GM19238 (cell line): Measurements from ENCODE around the gene PLCE1.
"Not testable (repeated sequence)": the region's sequence is repeated elsewhere in the genome, so short reads cannot be mapped to it uniquely, and the experiment has no call there.

ENCODE experiments used
- DNase-seq: peaks from one replicate; pipeline ENCODE4 v3.0.0; 2011; ENCODE audit warnings: low spot score; ENCODE audit not compliant: insufficient read length

PLCE1 gene

DNA sequence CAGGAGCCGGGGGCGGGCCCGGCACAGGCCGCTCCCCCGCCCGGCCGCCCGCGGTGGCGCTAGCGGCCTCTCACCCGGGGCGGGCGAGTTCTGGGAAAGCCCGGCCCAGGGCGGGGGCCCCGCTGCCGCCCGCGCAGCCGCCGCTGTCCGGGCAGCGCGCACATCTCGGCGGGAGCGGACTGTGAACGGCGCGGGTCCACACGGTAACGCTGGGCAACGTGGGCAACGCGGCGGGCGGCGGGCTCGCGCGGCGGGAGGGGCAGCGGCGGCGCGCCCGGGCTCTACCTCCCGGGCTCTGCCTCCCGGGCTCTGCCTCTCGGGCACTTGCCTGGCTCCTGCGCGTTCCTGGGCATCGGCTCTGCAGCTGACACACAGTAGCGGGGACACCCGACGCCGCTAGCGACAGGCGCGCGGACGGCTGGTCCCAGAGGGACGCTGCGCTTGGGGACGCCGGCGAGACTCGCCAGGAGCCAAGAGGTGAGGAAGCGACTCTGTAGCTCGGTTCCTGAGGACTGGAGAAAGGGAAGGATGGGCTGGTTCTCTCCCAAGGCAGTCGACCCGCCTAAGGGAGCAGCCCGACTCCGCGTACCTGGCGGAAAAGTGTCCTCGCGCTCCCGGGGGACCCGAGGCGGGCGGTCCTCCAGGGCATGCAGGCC is at the start of gene PLCE1:
Gene PLCE1, plus strand, starts transcription at position 150 of the 656 bp plus-strand sequence. CDS start 37,116 bp downstream, outside the sequence.
- DNase-seq = no peak

DNA sequence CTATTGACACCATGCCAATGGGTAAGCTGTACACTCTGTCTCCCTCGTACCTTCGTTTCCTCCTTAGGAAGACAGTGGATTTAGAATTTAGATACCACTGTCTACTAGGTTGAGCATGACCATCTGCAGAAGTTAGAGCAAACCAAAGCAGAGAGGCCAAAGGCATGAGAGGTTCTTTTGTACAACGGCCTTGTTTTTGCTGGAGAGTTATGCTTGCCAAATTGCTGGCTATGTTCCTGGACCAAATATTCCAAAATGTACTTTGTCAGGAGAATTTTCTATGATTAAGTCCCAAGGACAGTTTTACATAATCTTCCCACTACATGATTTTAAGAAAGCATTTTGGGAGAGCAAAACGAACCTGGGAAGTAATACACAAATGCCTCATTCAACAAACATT is 47.9 kb upstream of the PLCE1 start:
- DNase-seq = no peak

DNA sequence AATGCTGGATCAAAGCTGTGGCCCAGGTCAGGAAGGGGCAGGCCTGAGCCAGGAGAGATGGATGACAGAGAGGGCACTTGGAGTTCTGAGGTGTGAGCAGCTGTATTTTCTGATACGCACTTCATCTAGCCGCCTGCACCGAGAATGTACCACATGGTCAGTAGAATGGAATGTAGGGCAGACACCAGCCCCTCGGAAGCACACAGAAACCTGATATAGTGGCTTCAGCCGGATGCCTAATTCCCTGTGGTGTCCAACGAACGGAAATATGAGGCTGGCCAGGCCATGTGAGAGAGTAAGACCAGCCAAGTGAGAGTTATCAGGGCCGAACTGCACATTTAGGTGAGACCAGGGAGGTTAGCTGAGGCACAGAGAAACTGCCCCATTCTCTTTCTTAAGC is 46.7 kb upstream of the PLCE1 start:
- DNase-seq = no peak

DNA sequence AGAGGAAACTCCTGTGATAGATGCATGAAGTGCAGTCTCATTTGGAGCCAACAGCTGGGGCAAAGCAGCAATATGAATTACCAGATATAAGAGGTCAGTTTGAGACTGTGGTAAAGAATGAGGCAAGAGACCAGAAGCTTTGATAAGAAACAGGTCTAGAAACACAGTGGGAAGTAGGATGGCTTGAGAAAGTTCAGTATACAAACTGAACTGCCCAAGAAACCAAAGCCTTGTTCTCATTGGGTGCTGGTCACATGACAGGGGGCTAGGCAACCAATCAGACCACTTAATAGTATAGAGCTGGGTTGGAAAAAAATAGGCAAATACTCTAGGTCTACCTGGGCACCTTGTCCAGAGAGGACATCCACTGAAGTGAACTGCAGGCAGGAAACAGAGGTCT is 46.2 kb upstream of the PLCE1 start:
- no peak for DNase-seq

DNA sequence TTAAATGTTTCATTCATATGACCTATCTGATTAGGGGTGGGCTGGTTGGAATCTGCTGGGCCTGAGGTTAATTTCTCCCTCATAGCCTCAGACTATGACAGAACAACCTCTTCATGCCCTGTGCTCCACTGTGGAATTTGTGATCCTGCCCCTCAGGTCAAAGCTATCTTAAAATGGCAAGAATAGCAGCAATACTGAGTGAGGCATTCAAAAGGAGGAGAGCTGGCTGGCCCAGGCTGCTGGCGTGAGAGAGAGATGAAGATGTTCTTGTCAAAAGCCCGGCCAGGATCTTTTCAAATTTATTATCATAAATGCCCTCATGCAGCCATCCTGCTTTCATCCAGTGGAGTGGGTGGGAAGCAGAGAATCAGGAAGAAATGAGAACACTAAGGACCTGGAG is 41.8 kb upstream of the PLCE1 start:
- DNase-seq = no peak

DNA sequence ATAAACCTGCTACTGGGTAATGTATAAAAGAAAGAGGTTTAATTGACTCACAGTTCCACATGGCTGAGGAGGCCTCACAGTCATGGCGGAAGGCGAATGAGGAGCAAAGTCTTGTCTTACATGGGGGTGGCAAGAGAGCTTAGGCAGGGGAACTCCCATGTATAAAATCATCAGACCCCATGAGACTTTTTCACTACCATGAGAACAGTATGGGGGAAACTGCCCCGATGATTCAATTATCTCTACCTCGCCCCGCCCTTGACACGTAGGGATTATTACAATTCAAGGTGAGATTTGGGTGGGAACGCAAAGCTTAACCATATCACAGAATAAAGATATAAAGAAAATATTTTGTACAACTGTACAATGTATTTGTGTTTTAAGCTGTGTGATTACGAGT is 39.4 kb upstream of the PLCE1 start:
- DNase-seq = no peak

DNA sequence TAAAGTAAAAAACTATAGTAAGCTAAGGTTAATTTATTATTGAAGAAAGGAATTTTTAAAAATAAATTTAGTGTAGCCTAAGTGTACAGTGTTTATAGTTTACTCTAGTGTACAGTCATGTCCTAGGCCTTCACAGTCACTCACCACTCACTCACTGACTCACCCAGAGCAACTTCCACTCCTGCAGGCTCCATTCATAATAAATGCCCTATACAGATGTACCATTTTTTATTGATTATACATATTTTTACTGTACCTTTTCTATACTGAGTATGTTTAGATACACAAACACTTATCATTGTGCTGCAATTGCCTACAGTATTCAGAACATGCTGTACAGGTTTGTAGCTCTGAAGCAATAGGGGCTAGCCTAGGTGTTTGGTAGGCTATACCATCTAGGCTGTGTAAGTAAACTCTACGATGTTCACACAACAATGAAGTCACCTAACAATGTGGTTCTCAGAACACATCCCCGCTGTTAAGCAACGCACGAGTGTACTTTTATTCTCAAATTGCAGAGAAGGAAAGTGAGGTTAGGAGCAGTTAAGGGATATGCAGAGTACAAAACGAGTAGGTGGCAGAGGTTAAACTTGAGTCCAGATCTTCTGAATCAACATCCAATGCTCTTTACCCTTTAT is 38.9 kb upstream of the PLCE1 start:
- no peak for DNase-seq

DNA sequence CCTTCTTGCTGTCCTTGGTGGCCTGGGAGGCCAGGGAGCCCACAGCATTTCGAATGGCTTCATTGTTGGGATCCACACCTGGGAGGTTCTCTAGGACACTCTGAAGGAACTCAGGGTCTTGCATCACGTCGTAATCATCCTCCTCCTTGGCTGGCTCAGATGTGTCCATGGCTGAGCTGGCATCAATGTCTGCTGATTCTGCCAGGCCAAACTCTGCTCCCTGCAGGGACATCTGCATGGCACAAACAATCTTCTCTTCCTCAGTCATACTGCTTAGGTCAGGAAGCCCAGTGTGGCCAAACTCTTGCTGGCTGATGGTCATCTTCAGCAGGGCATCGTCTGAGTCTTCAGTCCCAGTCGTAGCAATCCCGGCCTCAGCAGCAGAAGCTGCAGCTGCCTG is 34.9 kb upstream of the PLCE1 start:
- DNase-seq = no peak

DNA sequence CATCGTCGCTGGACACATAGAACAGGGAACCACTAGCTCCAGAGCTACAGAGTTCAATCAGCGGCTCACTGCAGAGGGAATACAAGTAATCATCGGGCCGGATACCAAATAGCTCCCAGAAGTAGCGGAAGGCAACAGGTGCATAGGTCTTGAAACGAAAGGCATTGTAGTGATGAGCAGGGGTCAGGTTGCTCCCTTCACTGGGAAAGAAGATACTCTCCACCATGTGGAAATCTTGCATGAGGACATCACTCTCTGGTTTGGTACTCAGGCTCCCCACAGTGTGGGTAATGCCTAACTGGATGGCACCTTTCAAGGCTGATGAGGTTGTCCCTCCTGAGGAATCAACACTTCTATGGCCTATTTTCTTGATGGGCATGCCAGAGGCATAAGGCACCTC is 32.7 kb upstream of the PLCE1 start:
- DNase-seq = not testable (repeated sequence)

DNA sequence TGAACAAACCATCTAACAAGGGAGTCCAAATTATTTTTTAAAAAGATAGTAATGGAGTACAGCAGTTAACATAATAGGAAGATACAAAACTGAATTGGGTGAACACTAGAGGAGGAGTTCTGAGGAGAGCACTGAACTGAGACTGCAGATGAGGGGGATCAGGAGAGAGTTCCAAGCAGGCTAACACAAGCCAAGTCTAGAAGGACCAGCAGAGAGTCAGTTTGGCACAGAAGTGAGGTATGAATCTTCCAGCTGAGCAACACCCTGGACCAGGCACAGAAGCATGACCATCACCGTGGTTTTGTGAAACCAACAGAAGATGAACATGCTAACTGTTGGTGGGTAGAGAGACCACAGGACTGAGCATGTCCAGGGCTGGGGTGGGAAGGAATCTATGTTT is 30.8 kb upstream of the PLCE1 start:
- no peak for DNase-seq

DNA sequence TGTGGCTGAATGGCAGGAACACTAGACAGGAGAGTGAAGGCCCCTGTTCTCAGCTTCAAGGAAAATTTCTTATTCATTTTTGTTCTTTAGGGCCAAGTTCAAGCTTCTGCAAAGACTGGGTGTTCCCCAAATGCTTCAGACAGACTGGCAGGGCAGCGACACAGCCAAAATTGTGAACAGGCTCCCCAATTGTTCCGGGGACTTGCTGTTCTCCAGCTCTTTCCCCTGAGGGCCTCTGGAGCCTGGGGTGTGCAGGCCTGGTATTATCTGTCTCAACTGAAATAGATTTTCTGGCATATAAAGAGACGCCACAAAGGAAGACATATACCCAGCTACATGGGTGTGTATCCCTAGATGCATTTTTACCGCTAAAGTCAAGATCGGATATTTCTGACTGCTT is 30.3 kb upstream of the PLCE1 start:
- DNase-seq = no peak

DNA sequence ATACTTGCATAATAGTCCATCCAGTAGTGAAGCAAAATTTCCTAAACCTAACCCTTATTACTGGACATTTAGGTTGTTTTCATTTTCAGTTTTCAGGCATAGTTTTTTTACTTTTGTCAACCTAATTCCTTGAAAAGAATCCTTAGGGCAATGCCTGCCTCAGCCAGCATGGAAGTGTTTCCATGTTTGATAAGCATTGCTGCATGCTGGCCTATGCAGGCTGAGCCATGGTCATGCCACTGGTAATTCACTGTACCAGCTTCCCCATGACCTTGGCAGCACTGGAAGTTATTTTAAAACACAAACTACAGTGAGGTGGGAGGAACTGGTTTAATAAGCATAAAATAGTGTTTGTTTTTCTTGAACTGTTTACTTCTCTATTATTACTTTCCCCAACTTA is 27.8 kb upstream of the PLCE1 start:
- DNase-seq = no peak

DNA sequence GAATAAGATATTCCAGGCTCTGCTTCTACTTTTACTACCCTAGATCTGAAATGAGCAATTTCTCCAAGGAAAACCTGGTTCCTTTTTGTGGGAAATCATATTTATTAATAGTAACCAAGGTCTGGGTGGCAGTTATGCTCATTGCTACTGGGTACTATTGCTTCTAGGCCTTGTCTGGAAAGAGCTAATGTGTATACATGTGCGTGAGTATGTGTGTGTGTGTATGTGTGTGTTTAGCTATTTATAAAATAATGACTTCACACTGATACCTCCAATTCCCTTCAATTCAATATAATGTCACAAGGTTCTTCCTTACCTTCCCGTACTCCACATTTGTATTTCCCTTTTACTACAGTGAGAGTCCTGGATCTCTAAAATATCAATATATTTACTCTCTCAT is 26.0 kb upstream of the PLCE1 start:
- DNase-seq = no peak

DNA sequence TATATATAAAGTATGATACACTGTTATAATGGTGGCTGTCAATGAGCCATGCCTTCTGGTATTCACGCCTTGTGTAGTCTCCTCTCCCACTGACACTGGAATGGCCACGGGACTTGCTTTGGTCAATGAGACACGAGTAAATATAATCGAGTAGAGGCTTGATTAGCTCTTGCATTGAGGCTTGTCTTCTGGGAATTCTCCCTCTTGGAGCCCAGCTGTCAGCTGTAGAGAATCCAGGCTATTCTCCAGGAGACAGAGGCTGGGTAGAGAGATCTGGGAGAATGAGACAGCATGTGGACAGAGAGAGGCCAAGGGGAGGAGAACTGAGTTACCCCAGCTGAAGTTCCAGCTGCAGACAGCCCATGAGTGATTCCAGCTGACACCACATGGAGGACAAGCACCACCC is 25.2 kb upstream of the PLCE1 start:
- no peak for DNase-seq

DNA sequence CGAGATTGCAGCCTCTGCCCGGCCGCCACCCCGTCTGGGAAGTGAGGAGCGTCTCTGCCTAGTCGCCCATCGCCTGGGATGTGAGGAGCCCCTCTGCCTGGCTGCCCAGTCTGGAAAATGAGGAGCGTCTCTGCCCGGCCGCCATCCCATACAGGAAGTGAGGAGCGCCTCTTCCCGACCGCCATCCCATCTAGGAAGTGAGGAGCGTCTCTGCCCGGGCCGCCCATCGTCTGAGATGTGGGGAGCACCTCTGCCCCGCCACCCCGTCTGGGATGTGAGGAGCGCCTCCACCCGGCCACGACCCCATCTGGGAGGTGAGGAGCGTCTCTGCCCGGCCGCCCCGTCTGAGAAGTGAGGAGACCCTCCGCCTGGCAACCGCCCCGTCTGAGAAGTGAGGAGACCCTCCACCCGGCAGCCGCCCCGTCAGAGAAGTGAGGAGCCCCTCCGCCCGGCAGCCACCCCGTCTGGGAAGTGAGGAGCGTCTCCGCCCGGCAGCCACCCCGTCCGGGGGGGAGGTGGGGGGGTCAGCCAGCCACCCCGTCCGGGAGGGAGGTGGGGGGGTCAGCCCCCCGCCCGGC is 23.2 kb upstream of the PLCE1 start:
- DNase-seq = not testable (repeated sequence)

DNA sequence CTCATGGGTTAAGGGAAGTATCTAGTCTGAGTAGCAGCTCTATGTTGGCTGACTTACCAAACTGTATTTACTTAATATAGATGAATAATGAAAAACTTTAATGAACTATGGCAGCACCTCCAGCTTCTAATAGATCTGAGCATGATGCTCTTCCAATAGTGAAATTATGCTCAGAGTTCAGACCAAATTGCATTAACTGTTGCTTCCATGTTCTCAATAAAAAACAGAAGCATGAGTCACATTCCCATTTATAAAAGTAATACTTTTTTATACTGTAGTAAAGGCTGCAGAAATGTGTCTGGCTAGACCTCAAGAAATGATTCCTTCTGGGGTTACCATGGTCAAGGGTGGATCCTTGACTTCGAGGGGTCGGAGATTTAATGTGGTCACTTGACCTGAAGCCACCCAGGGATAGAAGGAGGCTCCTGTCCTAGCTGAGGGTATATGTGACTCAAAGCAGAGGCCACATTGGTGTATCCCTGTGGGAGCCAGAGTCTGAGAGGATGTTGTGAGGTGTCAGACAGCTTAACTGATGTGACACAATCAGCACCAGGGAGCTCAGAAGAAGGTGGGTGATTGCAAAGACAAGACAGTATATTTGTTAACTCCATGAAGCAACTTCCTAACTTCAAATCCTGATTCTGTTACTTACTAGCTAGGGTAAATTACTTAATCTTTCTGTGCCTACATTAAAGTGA is 19.8 kb upstream of the PLCE1 start:
- DNase-seq = no peak

DNA sequence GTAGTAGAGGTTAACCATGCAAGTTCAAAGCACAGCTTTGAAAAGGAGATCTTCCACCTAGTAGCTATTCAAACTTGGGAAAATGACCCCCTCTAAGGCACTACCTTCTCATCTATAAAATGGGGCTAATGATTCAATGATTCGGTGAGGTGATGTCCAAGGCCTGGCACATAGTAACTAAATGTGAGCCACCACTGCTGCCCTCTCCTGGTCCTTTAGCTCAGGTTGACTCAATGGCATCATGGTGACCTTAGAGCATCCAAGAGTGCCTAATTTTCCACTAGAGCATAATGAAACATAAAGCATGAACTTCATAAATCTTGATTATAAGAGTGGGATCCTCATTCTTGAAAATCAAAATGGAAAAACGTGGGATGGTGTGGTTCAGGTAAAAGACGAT is 16.3 kb upstream of the PLCE1 start:
- DNase-seq = no peak

DNA sequence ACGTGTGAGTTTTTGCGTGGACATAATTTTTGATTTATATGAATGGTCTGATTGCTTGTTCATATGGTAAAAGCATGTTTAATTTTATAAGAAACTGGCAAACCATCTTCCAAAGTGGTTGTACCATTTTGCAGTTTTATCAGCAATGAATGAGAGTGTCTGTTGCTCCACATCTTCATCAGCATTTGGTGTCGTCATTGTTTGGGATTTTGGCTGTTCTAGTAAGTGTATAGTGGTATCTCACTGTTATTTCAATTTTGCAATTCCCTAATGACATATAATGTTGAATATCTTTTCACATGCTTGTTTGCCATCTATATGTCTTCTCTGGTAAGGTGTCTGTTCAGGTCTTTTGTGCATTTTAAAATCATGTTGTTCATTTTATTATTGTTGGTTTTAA is 13.2 kb upstream of the PLCE1 start:
- no peak for DNase-seq

DNA sequence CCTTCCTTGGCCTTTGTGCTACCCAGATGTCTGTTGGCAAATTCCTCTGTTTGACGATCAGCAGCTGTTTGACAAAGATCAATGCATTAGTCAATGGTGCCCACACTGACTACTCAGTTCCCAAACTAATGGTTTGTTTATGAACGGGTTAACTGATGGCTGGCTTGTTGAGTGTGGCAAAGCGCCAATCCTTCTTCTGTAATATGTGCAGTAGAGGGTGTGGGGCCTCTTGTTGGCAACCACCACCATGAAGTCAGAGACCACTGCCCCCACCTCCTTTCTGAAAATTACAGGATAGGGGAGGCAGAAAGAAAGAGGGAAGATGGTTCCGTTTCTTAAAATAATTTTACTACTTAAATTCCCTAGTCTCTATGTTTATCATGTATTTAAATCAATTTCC is 2.6 kb upstream of the PLCE1 start:
- no peak for DNase-seq

DNA sequence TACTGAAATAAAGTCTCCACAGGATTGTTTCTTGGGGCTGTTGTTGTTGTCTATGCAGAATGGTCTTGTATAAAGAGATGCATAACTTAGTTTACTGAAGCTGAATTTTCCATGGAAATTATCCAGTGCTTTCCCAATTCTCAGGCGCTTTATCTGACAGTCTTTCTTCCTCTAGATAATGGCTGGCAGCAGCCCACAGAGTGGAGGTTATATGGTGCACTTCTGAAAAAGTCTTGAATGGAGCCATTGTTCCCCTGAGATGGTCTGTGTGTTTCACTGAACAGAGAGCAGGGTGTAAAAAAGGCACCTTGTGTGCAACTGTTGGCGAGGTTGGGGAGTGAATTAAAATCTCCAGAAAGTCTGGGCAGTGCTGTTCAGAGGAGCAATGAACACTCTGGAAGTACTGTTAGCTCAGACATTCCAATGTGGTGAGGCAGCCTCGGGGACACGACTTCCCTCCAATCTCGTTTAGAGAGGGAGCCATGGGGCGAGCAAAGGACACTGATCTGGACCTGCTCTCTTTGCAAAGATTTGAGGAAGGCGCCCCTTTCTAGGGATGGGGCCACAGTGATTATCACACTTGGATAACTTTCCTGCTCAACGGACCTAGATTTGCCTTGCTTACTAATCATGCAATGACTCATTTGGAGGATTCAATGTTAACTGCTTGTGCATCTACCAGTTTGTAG is 2.0 kb upstream of the PLCE1 start:
- DNase-seq = no peak

DNA sequence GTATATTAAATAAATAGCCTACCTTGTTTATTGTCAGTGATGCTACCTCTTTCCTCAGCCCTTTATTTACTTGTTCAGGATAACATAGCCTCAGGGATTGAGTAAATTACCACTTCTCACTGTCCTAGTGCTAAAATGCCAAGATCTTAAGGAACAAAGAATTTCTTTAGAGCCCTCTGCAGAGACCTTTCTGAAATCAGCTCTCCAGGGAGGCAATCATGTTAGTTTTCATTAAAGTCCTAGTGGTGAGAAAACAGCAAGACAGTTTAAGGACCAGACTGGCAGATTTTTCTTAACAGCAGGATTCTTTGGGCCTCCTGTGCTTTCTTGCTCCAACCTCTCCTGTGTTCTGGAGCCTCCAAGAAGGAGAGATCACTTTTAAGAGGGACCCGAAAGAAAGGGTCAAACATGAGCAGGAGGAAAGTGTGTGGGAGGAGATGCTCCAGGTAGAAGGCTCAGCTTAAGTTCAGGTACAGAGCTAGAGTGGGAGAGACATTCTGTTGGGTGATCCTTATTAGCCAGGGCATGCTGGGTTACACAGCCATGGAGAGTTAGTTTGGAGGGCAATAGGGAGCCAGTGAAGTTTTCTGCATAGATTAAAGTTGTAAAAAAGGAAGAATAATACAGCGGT is 1.2 kb upstream of the PLCE1 start:
- DNase-seq = no peak

DNA sequence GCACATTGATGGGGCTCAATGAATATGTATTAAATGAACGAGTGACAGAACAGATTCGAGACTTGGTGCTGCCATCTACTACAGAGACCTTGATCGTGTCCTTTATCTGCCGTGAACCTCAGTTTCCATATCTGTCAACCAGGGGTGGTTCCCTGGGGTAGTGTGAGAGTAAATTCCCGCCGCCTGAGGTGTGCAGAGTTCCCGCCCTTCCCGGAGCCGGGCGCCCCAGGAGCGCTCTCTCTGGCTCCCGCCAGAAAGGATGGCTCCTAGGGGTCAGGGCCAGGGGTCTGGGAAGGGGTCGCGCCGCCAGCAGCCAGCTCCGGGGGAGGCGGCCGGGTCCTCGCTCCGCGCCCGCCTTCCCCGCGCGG is 333 bp upstream of the PLCE1 start:
- DNase-seq = no peak
